ENCODE measurements around the gene GBF1.

GRCh38 chr10:102222797-102223196, 22.5 kb upstream of the GBF1 start:
- TF ChIP-seq CTCF (IDR thresholded peaks at IDR 0.05; ENCODE audit: low read depth, low read length) (no peak), EZH2phosphoT487 (IDR thresholded peaks at IDR 0.05; ENCODE audit: low read depth) (no peak)
